ENCODE data around the gene ADD1. TPM values are rescaled to one million over a fixed set of nuclear protein-coding genes. Genes with fewer than 3 reads are reported as not detected.

The ADD1 gene
- total RNA-seq, 1 experiment from 2014 or later, result 181 TPM

- TF ChIP-seq CTCF (conservative IDR thresholded peaks at IDR 0.05) (no peak; the same call in 1 of the 2 replicates), EZH2 (IDR thresholded peaks at IDR 0.05; ENCODE audit: low read depth) (no peak)
- H2AFZ ChIP-seq, result peak within 1 kb of the TSS; percentile 93
- no peaks in the 10 kb centered on the region for H3K27me3 ChIP-seq (ENCODE audit: insufficient read depth, low read depth)
- H4K20me1 ChIP-seq (ENCODE audit: insufficient read depth), result peaks cover 29% of the 10 kb centered on the region
- ChIA-PET POLR2A (ENCODE audit: unreplicated experiment) (interaction anchor here (0.5 to 1.0 kb wide), 8 partner anchors 13 to 1387 kb away, joined by 3 to 21 read pairs (median 4); no protein-coding TSS in a partner anchor), CTCF (interaction anchor here (0.7 to 1.1 kb wide), 4 partner anchors 16 to 145 kb away, joined by 3 to 11 read pairs (median 4); no protein-coding TSS in a partner anchor)
- intact Hi-C loops (cut with micrococcal nuclease; ENCODE audit: unreplicated experiment), result loop anchor here (1.0 to 2.0 kb wide), 2 partner anchors 26 to 73 kb away; no protein-coding TSS in a partner anchor
- BruUV-seq (replicated peaks), result TSS peak; percentile 53
- peak within 1 kb of the TSS; percentile 94 for H3K4me3 ChIP-seq
- peaks cover 37% of the 10 kb centered on the region for H3K79me2 ChIP-seq (ENCODE audit: low read depth)
- H3K4me1 ChIP-seq (replicated peaks; ENCODE audit: insufficient read depth), result peaks cover 14% of the 10 kb centered on the region
- H3F3A ChIP-seq (ENCODE audit: insufficient read depth, low read depth), result peaks cover 9% of the 10 kb centered on the region; the same call in 1 of the 2 replicates
- no peaks in the 10 kb centered on the region for H3K9me3 ChIP-seq (ENCODE audit: insufficient read depth, low read depth)
- peak within 1 kb of the TSS; percentile 89 for H3K4me2 ChIP-seq
- H3K9me2 ChIP-seq (ENCODE audit: insufficient read depth), result no peaks in the 10 kb centered on the region
- no peaks in the 10 kb centered on the region for H3K36me3 ChIP-seq (ENCODE audit: low read depth)
- peak within 1 kb of the TSS; percentile 61 for H3K27ac ChIP-seq
- peak; percentile 91 to 96 for DNase-seq
These were observed 119.7 kb downstream of the ADD1 start, which contains the start of the genes GRK4 and NOP14 for GRCh38 chr4:2963175-2963965. Gene GRK4 (plus strand): TSS chr4:2963571. CDS start chr4:2964071, 500 bp downstream. Gene NOP14 (minus strand): TSS chr4:2963406. CDS start chr4:2963319, 87 bp downstream.

- Histone ChIP-seq H2AFZ (peak overlapping the region; percentile 93), H3K27me3 (ENCODE audit: insufficient read depth, low read depth) (no peaks in the 10 kb centered on the region), H3K9me2 (ENCODE audit: insufficient read depth) (no peaks in the 10 kb centered on the region), H3K27ac (no peak overlapping the region), H3F3A (ENCODE audit: insufficient read depth, low read depth) (peaks cover 9% of the 10 kb centered on the region; the same call in 1 of the 2 replicates), H3K4me2 (peak overlapping the region; percentile 89), H3K4me3 (peak overlapping the region; percentile 94), H4K20me1 (ENCODE audit: insufficient read depth) (peaks cover 23% of the 10 kb centered on the region), H3K36me3 (ENCODE audit: low read depth) (no peaks in the 10 kb centered on the region), H3K9me3 (ENCODE audit: insufficient read depth, low read depth) (no peaks in the 10 kb centered on the region), H3K79me2 (ENCODE audit: low read depth) (peaks cover 30% of the 10 kb centered on the region), H3K4me1 (replicated peaks; ENCODE audit: insufficient read depth) (peaks cover 14% of the 10 kb centered on the region)
- TF ChIP-seq EZH2 (IDR thresholded peaks at IDR 0.05; ENCODE audit: low read depth) (no peak), CTCF (conservative IDR thresholded peaks at IDR 0.05) (no peak)
- intact Hi-C loops (cut with micrococcal nuclease; ENCODE audit: unreplicated experiment), result loop anchor here (1.0 to 2.0 kb wide), 2 partner anchors 27 to 73 kb away; no protein-coding TSS in a partner anchor
- no peak for DNase-seq
- POLR2A ChIA-PET (ENCODE audit: unreplicated experiment), result interaction anchor here (0.5 to 1.0 kb wide), 7 partner anchors 13 to 1387 kb away, joined by 3 to 21 read pairs (median 4); no protein-coding TSS in a partner anchor
- CTCF ChIA-PET, result interaction anchor here (0.7 to 1.1 kb wide), 5 partner anchors 11 to 146 kb away, joined by 3 to 11 read pairs (median 4); no protein-coding TSS in a partner anchor
- no TSS peak for BruUV-seq (replicated peaks)
These were observed 120.4 kb downstream of the ADD1 start for GRCh38 chr4:2963966-2964471.

GRCh38 chr4:2964706-2965258 lies 121.1 kb downstream of the ADD1 start:
- Histone ChIP-seq H4K20me1 (ENCODE audit: insufficient read depth) (peaks cover 17% of the 10 kb centered on the region), H3K4me2 (peak overlapping the region; percentile 89; the same call in 1 of the 2 replicates), H3K9me3 (ENCODE audit: insufficient read depth, low read depth) (no peaks in the 10 kb centered on the region), H3K4me1 (replicated peaks; ENCODE audit: insufficient read depth) (peaks cover 14% of the 10 kb centered on the region), H3K27ac (no peak overlapping the region), H3K36me3 (ENCODE audit: low read depth) (no peaks in the 10 kb centered on the region), H3K9me2 (ENCODE audit: insufficient read depth) (no peaks in the 10 kb centered on the region), H3F3A (ENCODE audit: insufficient read depth, low read depth) (peaks cover 9% of the 10 kb centered on the region; the same call in 1 of the 2 replicates), H2AFZ (no peak overlapping the region), H3K79me2 (ENCODE audit: low read depth) (peaks cover 24% of the 10 kb centered on the region), H3K27me3 (ENCODE audit: insufficient read depth, low read depth) (no peaks in the 10 kb centered on the region), H3K4me3 (peak overlapping the region; percentile 94; the same call in 1 of the 2 replicates)
- DNase-seq, result no peak
- ChIA-PET CTCF (interaction anchor here (0.7 kb wide), 1 partner anchor 11 kb away, joined by 5 read pairs; no protein-coding TSS in a partner anchor), POLR2A (ENCODE audit: unreplicated experiment) (no interaction called here)
- no peak for TF ChIP-seq EZH2 (IDR thresholded peaks at IDR 0.05; ENCODE audit: low read depth)
- TF ChIP-seq CTCF (conservative IDR thresholded peaks at IDR 0.05), result no peak
- intact Hi-C loops (cut with micrococcal nuclease; ENCODE audit: unreplicated experiment), result no loop called here
- BruUV-seq (replicated peaks), result no TSS peak
